Measurements from ENCODE around the gene TMEM128. TPM values are rescaled to one million over a fixed set of nuclear protein-coding genes. Genes with fewer than 3 reads are reported as not detected.
"Not testable (repeated sequence)": the region's sequence is repeated elsewhere in the genome, so short reads cannot be mapped to it uniquely, and the experiment has no call there.

Gene TMEM128
- total RNA-seq, 1 donor from 2014 or later: 46.5 TPM

DNA sequence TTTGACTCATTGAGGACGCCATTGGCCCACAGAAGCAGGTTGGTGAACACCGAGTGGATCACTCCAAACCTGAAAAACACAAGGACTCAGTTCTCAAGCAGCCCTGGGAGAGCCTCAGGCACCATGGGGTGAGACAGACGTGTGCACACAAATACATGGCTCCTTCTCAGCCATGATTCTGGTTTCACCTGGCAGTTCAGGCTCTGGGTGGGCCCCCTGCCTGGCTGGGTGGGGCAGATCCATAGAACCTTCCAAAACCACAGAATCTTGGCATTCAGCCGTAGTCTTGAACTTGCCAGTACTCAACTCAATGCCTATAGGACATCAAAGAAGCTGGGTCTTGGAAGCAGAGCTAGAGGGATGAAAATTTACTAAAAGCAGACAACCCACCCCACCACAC, 45.5 kb downstream of the TMEM128 start:
- DNase-seq (ENCODE audit: low spot score in 2 of 2) (no peak), FAIRE-seq (no peak)

DNA sequence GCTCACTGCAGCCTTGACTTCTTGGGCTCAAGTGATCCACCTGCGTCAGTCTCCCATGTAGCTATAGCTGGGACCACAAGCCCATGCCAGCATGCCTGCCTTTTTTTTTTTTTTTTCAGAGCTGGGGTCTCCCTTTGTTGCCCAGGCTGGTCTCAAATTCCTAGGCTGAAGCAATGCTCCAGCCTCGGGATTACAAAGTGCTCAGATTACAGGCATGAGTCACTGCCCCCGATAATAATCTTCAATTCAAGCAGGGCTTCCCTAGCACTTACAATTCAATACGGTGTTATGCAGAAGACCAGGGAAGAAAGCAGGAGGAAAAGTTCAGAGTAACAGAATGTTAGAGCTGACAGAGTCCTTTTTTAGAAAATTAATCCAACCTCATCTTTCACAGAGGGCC, 47.4 kb downstream of the TMEM128 start:
- DNase-seq (ENCODE audit: low spot score in 2 of 2) (no peak), FAIRE-seq (no peak)

DNA sequence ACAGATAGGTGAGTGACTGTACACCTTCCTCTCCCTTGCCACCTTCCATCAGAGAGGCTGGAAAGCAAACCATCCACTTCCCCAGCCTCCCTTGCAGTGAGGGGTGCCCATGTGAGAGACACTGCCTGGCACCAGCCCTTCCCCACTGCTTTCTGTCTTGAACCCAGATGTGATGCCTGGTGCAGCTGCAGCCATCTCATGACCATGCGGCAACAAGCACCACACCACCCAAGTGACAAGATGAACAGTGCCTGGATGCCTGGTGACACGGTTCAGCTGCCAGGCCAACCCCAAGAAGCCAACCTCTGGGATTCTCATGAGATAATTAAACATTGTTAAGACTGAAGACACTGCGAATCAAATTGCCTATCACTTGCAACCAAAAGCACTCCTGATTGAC, 52.7 kb downstream of the TMEM128 start:
- FAIRE-seq (no peak), DNase-seq (ENCODE audit: low spot score in 2 of 2) (no peak)

DNA sequence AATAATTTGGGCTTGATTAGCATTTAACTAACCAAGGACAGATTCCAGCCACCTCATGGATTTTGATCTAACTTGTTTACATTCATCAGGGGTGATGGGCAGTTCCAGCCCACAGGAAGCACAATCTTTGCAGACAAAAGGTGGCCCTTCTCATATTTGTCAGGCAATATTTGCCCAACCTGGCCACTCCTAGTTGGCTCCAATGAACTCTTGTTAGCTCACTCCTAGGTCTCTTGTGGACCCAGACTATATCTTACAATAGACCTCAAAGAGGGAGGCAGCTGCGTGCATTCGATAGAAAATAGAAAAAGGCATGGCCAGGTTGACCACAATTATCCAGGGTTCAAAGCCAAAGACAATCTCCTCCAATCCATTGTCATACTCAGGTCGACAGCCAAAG, 59.5 kb downstream of the TMEM128 start:
- not testable (repeated sequence) for FAIRE-seq; DNase-seq (ENCODE audit: low spot score in 2 of 2)

Other genes starting within 250 kb of the TMEM128 start
- not detected for gene OTOP1, start 21.3 kb downstream of the TMEM128 start, total RNA-seq
- 7.7 TPM for gene LYAR, start 41.9 kb upstream of the TMEM128 start, total RNA-seq
- gene ZBTB49, start 42.0 kb upstream of the TMEM128 start, total RNA-seq: 8.6 TPM
- 302 TPM for gene NSG1, start 138.9 kb upstream of the TMEM128 start, total RNA-seq